ENCODE results near the gene CDK4. TPM values are rescaled to one million over a fixed set of nuclear protein-coding genes. Genes with fewer than 3 reads are reported as not detected.

CDK4 gene
- total and polyA plus RNA-seq, 8 donors = 26.3 to 113 (median 50.5) TPM

GRCh38 chr12:57762463-57762862 is 10.4 kb upstream of the CDK4 start:
- Histone ChIP-seq H3K4me3 (no peak overlapping the region), H3K4me1 (peaks cover 28 to 35% (median 32%) of the 10 kb centered on the region in 4 donors), H3K27ac (no peak overlapping the region), H3K27me3 (peaks cover 10 to 70% (median 36%) of the 10 kb centered on the region in 3 donors), H3K36me3 (peaks cover 7 to 19% (median 18%) of the 10 kb centered on the region in 4 donors), H3K9me3 (no peaks in the 10 kb centered on the region)
- WGBS, 5 donors = 89 to 96% (median 92%) methylated on average over 2 of the region's 2 CpGs
- TF ChIP-seq CTCF (IDR thresholded peaks at IDR 0.05) (no peak), EP300 (IDR thresholded peaks at IDR 0.05) (no peak), POLR2AphosphoS5 (IDR thresholded peaks at IDR 0.05) (no peak), POLR2A (IDR thresholded peaks at IDR 0.05) (no peak)
- DNase-seq = no peak
- intact Hi-C loops (cut with DNase I; ENCODE audit: low total_unique reads) = no loop called here

GRCh38 chr12:57761391-57761998 is 9.4 kb upstream of the CDK4 start:
- peaks cover 10 to 60% (median 27%) of the 10 kb centered on the region in 3 donors for H3K27me3 ChIP-seq
- no peaks in the 10 kb centered on the region for H3K9me3 ChIP-seq
- H3K27ac ChIP-seq = no peak overlapping the region
- no peak overlapping the region for H3K4me3 ChIP-seq
- intact Hi-C loops (cut with DNase I; ENCODE audit: low total_unique reads) = no loop called here
- H3K4me1 ChIP-seq = peaks cover 24 to 32% (median 29%) of the 10 kb centered on the region in 4 donors
- H3K36me3 ChIP-seq = peaks cover 7 to 20% (median 19%) of the 10 kb centered on the region in 4 donors
- WGBS, 5 donors = 86 to 96% (median 94%) methylated on average over 4 of the region's 4 CpGs
- TF ChIP-seq EP300 (IDR thresholded peaks at IDR 0.05) = no peak
- TF ChIP-seq POLR2AphosphoS5 (IDR thresholded peaks at IDR 0.05) = no peak
- TF ChIP-seq POLR2A (IDR thresholded peaks at IDR 0.05) = no peak
- no peak for TF ChIP-seq CTCF (IDR thresholded peaks at IDR 0.05)
- DNase-seq = no peak

GRCh38 chr12:57760347-57760982 is 8.4 kb upstream of the CDK4 start:
- Histone ChIP-seq H3K27me3 (peaks cover 7 to 50% (median 16%) of the 10 kb centered on the region in 3 donors), H3K36me3 (peaks cover 7 to 20% (median 19%) of the 10 kb centered on the region in 4 donors), H3K4me3 (no peak overlapping the region), H3K9me3 (no peaks in the 10 kb centered on the region), H3K27ac (no peak overlapping the region), H3K4me1 (peaks cover 22 to 30% (median 27%) of the 10 kb centered on the region in 4 donors)
- WGBS, 5 donors = 91 to 95% (median 94%) methylated on average over 3 of the region's 3 CpGs
- DNase-seq = no peak
- intact Hi-C loops (cut with DNase I; ENCODE audit: low total_unique reads) = no loop called here
- TF ChIP-seq EP300 (IDR thresholded peaks at IDR 0.05) (no peak), CTCF (IDR thresholded peaks at IDR 0.05) (no peak), POLR2AphosphoS5 (IDR thresholded peaks at IDR 0.05) (no peak), POLR2A (IDR thresholded peaks at IDR 0.05) (no peak)

GRCh38 chr12:57759360-57759980 is 7.4 kb upstream of the CDK4 start:
- intact Hi-C loops (cut with DNase I; ENCODE audit: low total_unique reads) = no loop called here
- peak in 3 of 7 experiments; percentile 11 to 42 (median 28) for TF ChIP-seq CTCF (IDR thresholded peaks at IDR 0.05)
- TF ChIP-seq POLR2AphosphoS5 (IDR thresholded peaks at IDR 0.05) = no peak
- no peak for TF ChIP-seq POLR2A (IDR thresholded peaks at IDR 0.05)
- no peak for TF ChIP-seq EP300 (IDR thresholded peaks at IDR 0.05)
- peaks cover 0 to 40% (median 6%) of the 10 kb centered on the region in 3 donors for H3K27me3 ChIP-seq
- H3K4me3 ChIP-seq = no peak overlapping the region
- H3K36me3 ChIP-seq = peaks cover 7 to 20% (median 19%) of the 10 kb centered on the region in 4 donors
- peaks cover 12 to 23% (median 21%) of the 10 kb centered on the region in 4 donors for H3K4me1 ChIP-seq
- peak in 1 of 2 donors; percentile 71 for DNase-seq
- 30 to 44% (median 33%) methylated on average over 3 of the region's 3 CpGs for WGBS, 5 donors
- no peak overlapping the region for H3K27ac ChIP-seq
- no peaks in the 10 kb centered on the region for H3K9me3 ChIP-seq

All from stomach (tissue), 9 donors.